H9 (cell line): ENCODE measurements around the gene XPNPEP2. TPM values are rescaled to one million over a fixed set of nuclear protein-coding genes. Genes with fewer than 3 reads are reported as not detected.
A peak's percentile ranks its signal among the peaks of the same experiment; 100 is the strongest.

Experiments
- DNase-seq: peaks from one replicate; pipeline ENCODE4 v3.0.0-alpha.2; 2017
- H2AFZ ChIP-seq: one replicate; pipeline ENCODE4 v1.6.1; 2013; ENCODE audit warnings: mild to moderate bottlenecking, low read length, control low read depth, moderate library complexity
- H2AK5ac ChIP-seq: 2 replicates; pipeline ENCODE4 v1.6.1; 2013; ENCODE audit warnings: low read length, control low read depth, mixed read lengths; ENCODE audit not compliant: insufficient read length
- H2BK120ac ChIP-seq: one replicate; pipeline ENCODE4 v1.6.1; 2013; ENCODE audit warnings: low read depth, mild to moderate bottlenecking, low read length, control low read depth, inconsistent platforms; ENCODE audit not compliant: poor library complexity, severe bottlenecking
- H2BK12ac ChIP-seq: 2 replicates; pipeline ENCODE4 v1.6.1; 2013; ENCODE audit warnings: low read length, control low read depth, mixed read lengths, low read depth; ENCODE audit not compliant: insufficient read length
- H2BK15ac ChIP-seq: 2 replicates; pipeline ENCODE4 v1.6.1; 2013; ENCODE audit warnings: low read depth, low read length, control low read depth
- H2BK20ac ChIP-seq: one replicate; pipeline ENCODE4 v1.6.1; 2013; ENCODE audit warnings: low read depth, mild to moderate bottlenecking, low read length, control low read depth, inconsistent platforms; ENCODE audit not compliant: poor library complexity, severe bottlenecking
- H2BK5ac ChIP-seq: 2 replicates; pipeline ENCODE4 v1.6.1; 2013; ENCODE audit warnings: low read length, control low read depth, mixed read lengths; ENCODE audit not compliant: insufficient read length
- H3K14ac ChIP-seq: 2 replicates; pipeline ENCODE4 v1.6.1; 2013; ENCODE audit warnings: low read length, control low read depth; ENCODE audit not compliant: insufficient read depth
- H3K18ac ChIP-seq: 2 replicates; pipeline ENCODE4 v1.6.1; 2013; ENCODE audit warnings: low read depth, mild to moderate bottlenecking, mixed read lengths, low read length, control low read depth; ENCODE audit not compliant: insufficient read length
- H3K23ac ChIP-seq: 2 replicates; pipeline ENCODE4 v1.6.1; 2013; ENCODE audit warnings: low read length, control low read depth, mixed read lengths, low read depth; ENCODE audit not compliant: insufficient read length
- H3K23me2 ChIP-seq: 2 replicates; pipeline ENCODE4 v1.6.1; 2013; ENCODE audit warnings: low read depth, mild to moderate bottlenecking, mixed read lengths, low read length, control low read depth; ENCODE audit not compliant: insufficient read length, poor library complexity, severe bottlenecking
- H3K27ac ChIP-seq: 2 replicates; pipeline ENCODE4 v1.5.1; 2013; ENCODE audit warnings: low read length, control low read depth, mixed read lengths, low read depth; ENCODE audit not compliant: insufficient read length
- H3K27me3 ChIP-seq: 2 replicates; pipeline ENCODE4 v1.6.1; 2013; ENCODE audit warnings: low read length, control low read depth, inconsistent platforms; ENCODE audit not compliant: insufficient read depth
- H3K4ac ChIP-seq: 2 replicates; pipeline ENCODE4 v1.6.1; 2013; ENCODE audit warnings: low read depth, mild to moderate bottlenecking, control low read depth, inconsistent platforms, low read length, moderate library complexity
- H3K4me1 ChIP-seq: 2 replicates; pipeline ENCODE4 v1.6.1; 2013; ENCODE audit warnings: low read length, control low read depth, inconsistent platforms; ENCODE audit not compliant: insufficient read depth
- H3K4me2 ChIP-seq: 2 replicates; pipeline ENCODE4 v1.6.1; 2013; ENCODE audit warnings: low read length, control low read depth, mixed read lengths; ENCODE audit not compliant: insufficient read length, insufficient read depth
- H3K56ac ChIP-seq: 2 replicates; pipeline ENCODE4 v1.6.1; 2013; ENCODE audit warnings: low read depth, mild to moderate bottlenecking, mixed read lengths, low read length, control low read depth; ENCODE audit not compliant: insufficient read length
- H3K79me1 ChIP-seq: 2 replicates; pipeline ENCODE4 v1.6.1; 2013; ENCODE audit warnings: low read depth, mild to moderate bottlenecking, moderate library complexity, low read length, control low read depth, inconsistent platforms; ENCODE audit not compliant: insufficient read depth, poor library complexity, severe bottlenecking
- H3K79me2 ChIP-seq: 2 replicates; pipeline ENCODE4 v1.6.1; 2013; ENCODE audit warnings: low read length, control low read depth, inconsistent platforms; ENCODE audit not compliant: insufficient read depth
- H3K9ac ChIP-seq: 2 replicates; pipeline ENCODE4 v1.6.1; 2013; ENCODE audit warnings: low read length, control low read depth, mixed read lengths; ENCODE audit not compliant: insufficient read length; ENCODE audit errors: extremely low read depth
- H3K9me3 ChIP-seq: one replicate; pipeline ENCODE4 v1.6.1; 2013; ENCODE audit warnings: low read depth, low read length, inconsistent platforms; ENCODE audit not compliant: control insufficient read depth
- H3T11ph ChIP-seq: one replicate; pipeline ENCODE4 v1.6.1; 2013; ENCODE audit warnings: mild to moderate bottlenecking, low read length, control low read depth, inconsistent platforms
- H4K20me1 ChIP-seq: one replicate; pipeline ENCODE4 v1.6.1; 2013; ENCODE audit not compliant: control insufficient read depth, insufficient read length, insufficient read depth
- H4K5ac ChIP-seq: 2 replicates; pipeline ENCODE4 v1.6.1; 2013; ENCODE audit warnings: low read depth, mild to moderate bottlenecking, mixed read lengths, low read length, control low read depth; ENCODE audit not compliant: insufficient read length
- H4K8ac ChIP-seq: replicated peaks from 2 replicates; pipeline ENCODE4 v1.6.1; 2013; ENCODE audit warnings: low read length, control low read depth, mixed read lengths, low read depth; ENCODE audit not compliant: insufficient read length
- H4K91ac ChIP-seq: 2 replicates; pipeline ENCODE4 v1.6.1; 2013; ENCODE audit warnings: low read depth, mild to moderate bottlenecking, moderate library complexity, mixed read lengths, low read length, control low read depth; ENCODE audit not compliant: insufficient read length
- H3K27ac Mint-ChIP-seq, 3 experiments: 2 replicates in 2 of 3; 3 replicates in 1 of 3; pipeline ENCODE4 v1.8.0; 2020 to 2021; ENCODE audit warnings: mixed read lengths in 3 of 3, mild to moderate bottlenecking in 1 of 3, moderate library complexity in 1 of 3
- H3K27me3 Mint-ChIP-seq: 2 replicates; pipeline ENCODE4 v1.8.0; 2021; ENCODE audit warnings: low read depth, mild to moderate bottlenecking, moderate library complexity, mixed read lengths
- H3K36me3 Mint-ChIP-seq, 3 experiments: 2 replicates in 2 of 3; 3 replicates in 1 of 3; pipeline ENCODE4 v1.8.0; 2020 to 2021; ENCODE audit warnings: low read depth in 3 of 3, mixed read lengths in 3 of 3; ENCODE audit not compliant: insufficient read depth in 1 of 3
- H3K4me1 Mint-ChIP-seq, 2 experiments: 2 replicates each; pipeline ENCODE4 v1.8.0; 2020; ENCODE audit warnings: mixed read lengths in 2 of 2
- H3K4me3 Mint-ChIP-seq, 2 experiments: 2 replicates in 1 of 2; 3 replicates in 1 of 2; pipeline ENCODE4 v1.8.0; 2020 to 2021; ENCODE audit warnings: mild to moderate bottlenecking in 2 of 2, mixed read lengths in 2 of 2, moderate library complexity in 1 of 2
- H3K9me3 Mint-ChIP-seq, 2 experiments: 2 replicates in 1 of 2; 3 replicates in 1 of 2; pipeline ENCODE4 v1.8.0; 2020; ENCODE audit warnings: mild to moderate bottlenecking in 2 of 2, mixed read lengths in 2 of 2, moderate library complexity in 1 of 2
- CTCF ChIP-seq: fragments of 200-600 bp; sonication (generic); conservative IDR thresholded peaks from 3 replicates; pipeline ENCODE4 v1.8.0; 2021; ENCODE audit warnings: antibody characterized with exemption, mild to moderate bottlenecking
- WGBS: extraction: QIAGEN DNeasy Blood & Tissue Kit; methylation state at CpG from one replicate; pipeline ENCODE4 v1.1.7; 2013; ENCODE audit warnings: missing lambda C conversion rate, low lambda C conversion rate, mixed read lengths; ENCODE audit not compliant: insufficient read length; ENCODE audit errors: extremely low coverage; 5-methylcytosine and 5-hydroxymethylcytosine counted together
- total RNA-seq: library from RNA; stranded (reverse); gene quantifications from 2 replicates; pipeline ENCODE4 v1.2.1, GENCODE V29; 2021

XPNPEP2 gene
- total RNA-seq, 1 experiment from 2014 or later: 0.11 TPM

GRCh38 chrX:129697204-129697829 is 41.5 kb upstream of the XPNPEP2 start:
- H3K56ac ChIP-seq: no peak overlapping the region
- Mint-ChIP-seq H3K27ac (peak overlapping the region in 2 of 3 experiments; percentile 72 to 83; a peak in 3 of 7 replicates), H3K36me3 (peaks cover 2 to 14% (median 5%) of the 10 kb centered on the region in 3 experiments; a peak in 4 of 7 replicates), H3K4me3 (peak overlapping the region in 1 of 2 experiments; percentile 71; a peak in 3 of 5 replicates), H3K27me3 (peaks cover 36% of the 10 kb centered on the region), H3K4me1 (peaks cover 33 to 40% of the 10 kb centered on the region in 2 experiments), H3K9me3 (peaks cover 0 to 72% of the 10 kb centered on the region in 2 experiments; a peak in 3 of 5 replicates)
- TF ChIP-seq CTCF: no peak
- no peaks in the 10 kb centered on the region for H3K79me2 ChIP-seq
- peak overlapping the region; percentile 27 for H3K4me2 ChIP-seq
- H3K23me2 ChIP-seq: no peaks in the 10 kb centered on the region
- no peaks in the 10 kb centered on the region for H4K20me1 ChIP-seq
- no peak overlapping the region for H2BK15ac ChIP-seq
- no peak overlapping the region for H3T11ph ChIP-seq
- no peak overlapping the region for H3K23ac ChIP-seq
- H3K27me3 ChIP-seq: no peaks in the 10 kb centered on the region; the same call in 1 of the 2 replicates
- H3K79me1 ChIP-seq: no peaks in the 10 kb centered on the region
- H4K8ac ChIP-seq: no peak overlapping the region
- no peak overlapping the region for H3K4ac ChIP-seq
- no peak overlapping the region for H4K5ac ChIP-seq
- H3K27ac ChIP-seq: peak overlapping the region; percentile 36
- H3K4me1 ChIP-seq: peaks cover 9% of the 10 kb centered on the region; the same call in 1 of the 2 replicates
- H3K18ac ChIP-seq: no peak overlapping the region
- H2AFZ ChIP-seq: no peak overlapping the region
- no peak overlapping the region for H2AK5ac ChIP-seq
- no peak overlapping the region for H2BK120ac ChIP-seq
- no peak overlapping the region for H4K91ac ChIP-seq
- DNase-seq: peak; percentile 26
- H2BK12ac ChIP-seq: no peak overlapping the region
- WGBS: no CpG with 5 or more reads among the region's 9 CpGs
- no peak overlapping the region for H2BK5ac ChIP-seq
- H3K9ac ChIP-seq: no peak overlapping the region
- no peak overlapping the region for H2BK20ac ChIP-seq
- peaks cover 8% of the 10 kb centered on the region for H3K9me3 ChIP-seq
- no peak overlapping the region for H3K14ac ChIP-seq
